ENCODE measurements around the gene ZNF41. TPM values are rescaled to one million over a fixed set of nuclear protein-coding genes. Genes with fewer than 3 reads are reported as not detected.

Gene ZNF41
- polyA plus RNA-seq, 3 donors: 13.6 to 14.4 (median 13.7) TPM

- no peak for DNase-seq (ENCODE audit: low read depth in 3 of 3, low spot score in 2 of 3)
These were observed 62.8 kb downstream of the ZNF41 start for GRCh38 chrX:47420265-47420664.

DNA sequence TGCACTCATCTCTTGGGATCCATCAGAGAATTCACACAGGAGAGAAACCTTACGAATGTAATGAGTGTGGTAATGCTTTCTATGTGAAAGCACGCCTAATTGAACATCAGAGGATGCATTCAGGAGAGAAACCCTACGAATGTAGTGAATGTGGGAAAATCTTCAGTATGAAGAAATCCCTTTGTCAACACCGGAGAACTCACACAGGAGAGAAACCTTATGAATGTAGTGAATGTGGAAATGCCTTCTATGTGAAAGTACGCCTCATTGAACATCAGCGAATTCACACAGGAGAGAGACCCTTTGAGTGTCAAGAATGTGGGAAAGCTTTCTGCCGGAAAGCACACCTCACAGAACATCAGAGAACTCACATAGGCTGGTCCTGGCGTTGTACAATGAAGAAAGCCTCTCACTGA is 69.8 kb downstream of the ZNF41 start:
- DNase-seq (ENCODE audit: low read depth in 3 of 3, low spot score in 2 of 3): no peak

Other genes with a start within 250 kb of the ZNF41 start
- 1 to 10 TPM in 2 of 3 donors, under 1 TPM in 1; 0.92 to 1.2 (median 1.1) TPM for gene ZNF157, start 112.6 kb downstream of the ZNF41 start, polyA plus RNA-seq (ENCODE audit: insufficient read length in 3 of 3)
- 10 to 100 TPM; 49.6 to 62.6 (median 56.5) TPM for gene ARAF, start 78.0 kb upstream of the ZNF41 start, polyA plus RNA-seq (ENCODE audit: insufficient read length in 3 of 3)
- gene TIMP1, start 99.2 kb upstream of the ZNF41 start, polyA plus RNA-seq (ENCODE audit: insufficient read length in 3 of 3): 10 to 100 TPM; 72.6 to 82.2 (median 79.6) TPM
- 1 to 10 TPM; 5.6 to 6.5 (median 6.4) TPM for gene SYN1, start 136.6 kb upstream of the ZNF41 start, polyA plus RNA-seq (ENCODE audit: insufficient read length in 3 of 3)
- gene CFP, start 146.7 kb upstream of the ZNF41 start, polyA plus RNA-seq (ENCODE audit: insufficient read length in 3 of 3): 1 to 10 TPM in 2 of 3 donors, under 1 TPM in 1; 0.68 to 1.9 (median 1.3) TPM
- gene ELK1, start 167.3 kb upstream of the ZNF41 start, polyA plus RNA-seq (ENCODE audit: insufficient read length in 3 of 3): 10 to 100 TPM; 23.3 to 27.8 (median 25.0) TPM
- 100 to 1,000 TPM; 115 to 118 (median 116) TPM for gene UXT, start 176.0 kb upstream of the ZNF41 start, polyA plus RNA-seq (ENCODE audit: insufficient read length in 3 of 3)